H9 (cell line): ENCODE results near the gene SDR42E1. TPM values are rescaled to one million over a fixed set of nuclear protein-coding genes. Genes with fewer than 3 reads are reported as not detected.

Experiments
- DNase-seq: peaks from one replicate; pipeline ENCODE4 v3.0.0-alpha.2; 2017
- H2AFZ ChIP-seq: one replicate; pipeline ENCODE4 v1.6.1; 2013; ENCODE audit warnings: mild to moderate bottlenecking, low read length, control low read depth, moderate library complexity
- H2AK5ac ChIP-seq: 2 replicates; pipeline ENCODE4 v1.6.1; 2013; ENCODE audit warnings: low read length, control low read depth, mixed read lengths; ENCODE audit not compliant: insufficient read length
- H2BK120ac ChIP-seq: one replicate; pipeline ENCODE4 v1.6.1; 2013; ENCODE audit warnings: low read depth, mild to moderate bottlenecking, low read length, control low read depth, inconsistent platforms; ENCODE audit not compliant: poor library complexity, severe bottlenecking
- H2BK12ac ChIP-seq: 2 replicates; pipeline ENCODE4 v1.6.1; 2013; ENCODE audit warnings: low read length, control low read depth, mixed read lengths, low read depth; ENCODE audit not compliant: insufficient read length
- H2BK15ac ChIP-seq: 2 replicates; pipeline ENCODE4 v1.6.1; 2013; ENCODE audit warnings: low read depth, low read length, control low read depth
- H2BK20ac ChIP-seq: one replicate; pipeline ENCODE4 v1.6.1; 2013; ENCODE audit warnings: low read depth, mild to moderate bottlenecking, low read length, control low read depth, inconsistent platforms; ENCODE audit not compliant: poor library complexity, severe bottlenecking
- H2BK5ac ChIP-seq: 2 replicates; pipeline ENCODE4 v1.6.1; 2013; ENCODE audit warnings: low read length, control low read depth, mixed read lengths; ENCODE audit not compliant: insufficient read length
- H3K14ac ChIP-seq: 2 replicates; pipeline ENCODE4 v1.6.1; 2013; ENCODE audit warnings: low read length, control low read depth; ENCODE audit not compliant: insufficient read depth
- H3K18ac ChIP-seq: 2 replicates; pipeline ENCODE4 v1.6.1; 2013; ENCODE audit warnings: low read depth, mild to moderate bottlenecking, mixed read lengths, low read length, control low read depth; ENCODE audit not compliant: insufficient read length
- H3K23ac ChIP-seq: 2 replicates; pipeline ENCODE4 v1.6.1; 2013; ENCODE audit warnings: low read length, control low read depth, mixed read lengths, low read depth; ENCODE audit not compliant: insufficient read length
- H3K23me2 ChIP-seq: 2 replicates; pipeline ENCODE4 v1.6.1; 2013; ENCODE audit warnings: low read depth, mild to moderate bottlenecking, mixed read lengths, low read length, control low read depth; ENCODE audit not compliant: insufficient read length, poor library complexity, severe bottlenecking
- H3K27ac ChIP-seq: 2 replicates; pipeline ENCODE4 v1.5.1; 2013; ENCODE audit warnings: low read length, control low read depth, mixed read lengths, low read depth; ENCODE audit not compliant: insufficient read length
- H3K27me3 ChIP-seq: 2 replicates; pipeline ENCODE4 v1.6.1; 2013; ENCODE audit warnings: low read length, control low read depth, inconsistent platforms; ENCODE audit not compliant: insufficient read depth
- H3K4ac ChIP-seq: 2 replicates; pipeline ENCODE4 v1.6.1; 2013; ENCODE audit warnings: low read depth, mild to moderate bottlenecking, control low read depth, inconsistent platforms, low read length, moderate library complexity
- H3K4me1 ChIP-seq: 2 replicates; pipeline ENCODE4 v1.6.1; 2013; ENCODE audit warnings: low read length, control low read depth, inconsistent platforms; ENCODE audit not compliant: insufficient read depth
- H3K4me2 ChIP-seq: 2 replicates; pipeline ENCODE4 v1.6.1; 2013; ENCODE audit warnings: low read length, control low read depth, mixed read lengths; ENCODE audit not compliant: insufficient read length, insufficient read depth
- H3K56ac ChIP-seq: 2 replicates; pipeline ENCODE4 v1.6.1; 2013; ENCODE audit warnings: low read depth, mild to moderate bottlenecking, mixed read lengths, low read length, control low read depth; ENCODE audit not compliant: insufficient read length
- H3K79me1 ChIP-seq: 2 replicates; pipeline ENCODE4 v1.6.1; 2013; ENCODE audit warnings: low read depth, mild to moderate bottlenecking, moderate library complexity, low read length, control low read depth, inconsistent platforms; ENCODE audit not compliant: insufficient read depth, poor library complexity, severe bottlenecking
- H3K79me2 ChIP-seq: 2 replicates; pipeline ENCODE4 v1.6.1; 2013; ENCODE audit warnings: low read length, control low read depth, inconsistent platforms; ENCODE audit not compliant: insufficient read depth
- H3K9ac ChIP-seq: 2 replicates; pipeline ENCODE4 v1.6.1; 2013; ENCODE audit warnings: low read length, control low read depth, mixed read lengths; ENCODE audit not compliant: insufficient read length; ENCODE audit errors: extremely low read depth
- H3K9me3 ChIP-seq: one replicate; pipeline ENCODE4 v1.6.1; 2013; ENCODE audit warnings: low read depth, low read length, inconsistent platforms; ENCODE audit not compliant: control insufficient read depth
- H3T11ph ChIP-seq: one replicate; pipeline ENCODE4 v1.6.1; 2013; ENCODE audit warnings: mild to moderate bottlenecking, low read length, control low read depth, inconsistent platforms
- H4K20me1 ChIP-seq: one replicate; pipeline ENCODE4 v1.6.1; 2013; ENCODE audit not compliant: control insufficient read depth, insufficient read length, insufficient read depth
- H4K5ac ChIP-seq: 2 replicates; pipeline ENCODE4 v1.6.1; 2013; ENCODE audit warnings: low read depth, mild to moderate bottlenecking, mixed read lengths, low read length, control low read depth; ENCODE audit not compliant: insufficient read length
- H4K8ac ChIP-seq: replicated peaks from 2 replicates; pipeline ENCODE4 v1.6.1; 2013; ENCODE audit warnings: low read length, control low read depth, mixed read lengths, low read depth; ENCODE audit not compliant: insufficient read length
- H4K91ac ChIP-seq: 2 replicates; pipeline ENCODE4 v1.6.1; 2013; ENCODE audit warnings: low read depth, mild to moderate bottlenecking, moderate library complexity, mixed read lengths, low read length, control low read depth; ENCODE audit not compliant: insufficient read length
- H3K27ac Mint-ChIP-seq, 3 experiments: 2 replicates in 2 of 3; 3 replicates in 1 of 3; pipeline ENCODE4 v1.8.0; 2020 to 2021; ENCODE audit warnings: mixed read lengths in 3 of 3, mild to moderate bottlenecking in 1 of 3, moderate library complexity in 1 of 3
- H3K27me3 Mint-ChIP-seq: 2 replicates; pipeline ENCODE4 v1.8.0; 2021; ENCODE audit warnings: low read depth, mild to moderate bottlenecking, moderate library complexity, mixed read lengths
- H3K36me3 Mint-ChIP-seq, 3 experiments: 2 replicates in 2 of 3; 3 replicates in 1 of 3; pipeline ENCODE4 v1.8.0; 2020 to 2021; ENCODE audit warnings: low read depth in 3 of 3, mixed read lengths in 3 of 3; ENCODE audit not compliant: insufficient read depth in 1 of 3
- H3K4me1 Mint-ChIP-seq, 2 experiments: 2 replicates each; pipeline ENCODE4 v1.8.0; 2020; ENCODE audit warnings: mixed read lengths in 2 of 2
- H3K4me3 Mint-ChIP-seq, 2 experiments: 2 replicates in 1 of 2; 3 replicates in 1 of 2; pipeline ENCODE4 v1.8.0; 2020 to 2021; ENCODE audit warnings: mild to moderate bottlenecking in 2 of 2, mixed read lengths in 2 of 2, moderate library complexity in 1 of 2
- H3K9me3 Mint-ChIP-seq, 2 experiments: 2 replicates in 1 of 2; 3 replicates in 1 of 2; pipeline ENCODE4 v1.8.0; 2020; ENCODE audit warnings: mild to moderate bottlenecking in 2 of 2, mixed read lengths in 2 of 2, moderate library complexity in 1 of 2
- CTCF ChIP-seq: fragments of 200-600 bp; sonication (generic); conservative IDR thresholded peaks from 3 replicates; pipeline ENCODE4 v1.8.0; 2021; ENCODE audit warnings: antibody characterized with exemption, mild to moderate bottlenecking
- WGBS: extraction: QIAGEN DNeasy Blood & Tissue Kit; methylation state at CpG from one replicate; pipeline ENCODE4 v1.1.7; 2013; ENCODE audit warnings: missing lambda C conversion rate, low lambda C conversion rate, mixed read lengths; ENCODE audit not compliant: insufficient read length; ENCODE audit errors: extremely low coverage; 5-methylcytosine and 5-hydroxymethylcytosine counted together
- total RNA-seq: library from RNA; stranded (reverse); gene quantifications from 2 replicates; pipeline ENCODE4 v1.2.1, GENCODE V29; 2021

SDR42E1 gene
- total RNA-seq, 1 experiment from 2014 or later = not detected

GRCh38 chr16:82055728-82056549, 44.7 kb upstream of the SDR42E1 start:
- no peak overlapping the region for H3K14ac ChIP-seq
- H4K20me1 ChIP-seq = no peaks in the 10 kb centered on the region
- Mint-ChIP-seq H3K9me3 (no peaks in the 10 kb centered on the region), H3K4me3 (no peak overlapping the region), H3K27me3 (peaks cover 3% of the 10 kb centered on the region; the same call in 1 of the 2 replicates), H3K27ac (no peak overlapping the region; a peak in 1 of 7 replicates), H3K36me3 (no peaks in the 10 kb centered on the region), H3K4me1 (no peaks in the 10 kb centered on the region)
- no peak overlapping the region for H4K91ac ChIP-seq
- H3K23ac ChIP-seq = no peak overlapping the region
- H4K8ac ChIP-seq = no peak overlapping the region
- no peak overlapping the region for H2BK120ac ChIP-seq
- H3K9ac ChIP-seq = no peak overlapping the region
- H3K4me2 ChIP-seq = no peak overlapping the region
- no peak overlapping the region for H2BK20ac ChIP-seq
- 0 out of 2 replicates have a peak, but pooled peaks cover 2% of the 10 kb centered on the region for H3K27me3 ChIP-seq
- no peak overlapping the region for H4K5ac ChIP-seq
- H2AK5ac ChIP-seq = no peak overlapping the region
- no peaks in the 10 kb centered on the region for H3K9me3 ChIP-seq
- WGBS = no CpG with 5 or more reads among the region's 8 CpGs
- H3T11ph ChIP-seq = no peak overlapping the region
- H2BK15ac ChIP-seq = no peak overlapping the region
- no peak overlapping the region for H2BK5ac ChIP-seq
- TF ChIP-seq CTCF = no peak
- H3K18ac ChIP-seq = no peak overlapping the region
- DNase-seq = no peak
- H3K23me2 ChIP-seq = no peaks in the 10 kb centered on the region
- H2AFZ ChIP-seq = no peak overlapping the region
- H3K27ac ChIP-seq = no peak overlapping the region
- no peaks in the 10 kb centered on the region for H3K79me1 ChIP-seq
- H3K4ac ChIP-seq = no peak overlapping the region
- no peak overlapping the region for H2BK12ac ChIP-seq
- no peak overlapping the region for H3K56ac ChIP-seq
- H3K4me1 ChIP-seq = no peaks in the 10 kb centered on the region
- no peaks in the 10 kb centered on the region for H3K79me2 ChIP-seq
